CD4-positive, alpha-beta T cell treated with Interleukin-4 for 1 hour (primary cell): ENCODE results near the gene CHMP4B.

ENCODE experiments used
- DNase-seq, 2 donors: peaks; one replicate each; pipeline ENCODE4 v3.0.0-alpha.2; 2020 to 2022

Gene CHMP4B

GRCh38 chr20:33822423-33822822 lies 11.3 kb downstream of the CHMP4B start:
- no peak for DNase-seq

DNA sequence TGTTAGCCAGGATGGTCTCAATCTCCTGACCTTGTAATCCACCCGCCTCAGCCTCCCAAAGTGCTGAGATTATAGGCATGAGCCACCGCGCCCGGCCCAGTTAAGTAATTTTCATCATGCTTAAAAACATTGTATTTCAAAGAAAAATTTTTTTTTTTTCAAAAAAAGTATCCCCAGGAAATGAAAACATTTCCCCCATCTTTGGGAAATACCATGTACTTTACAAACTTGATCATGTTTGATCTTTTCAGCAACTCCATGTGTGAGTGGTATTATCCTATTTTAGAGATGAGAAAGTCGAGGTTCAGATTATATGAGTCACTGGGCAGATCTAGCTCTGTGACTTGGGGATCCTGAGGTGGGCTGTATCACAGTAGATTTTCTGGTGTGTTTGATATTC lies 11.8 kb downstream of the CHMP4B start:
- no peak for DNase-seq

DNA sequence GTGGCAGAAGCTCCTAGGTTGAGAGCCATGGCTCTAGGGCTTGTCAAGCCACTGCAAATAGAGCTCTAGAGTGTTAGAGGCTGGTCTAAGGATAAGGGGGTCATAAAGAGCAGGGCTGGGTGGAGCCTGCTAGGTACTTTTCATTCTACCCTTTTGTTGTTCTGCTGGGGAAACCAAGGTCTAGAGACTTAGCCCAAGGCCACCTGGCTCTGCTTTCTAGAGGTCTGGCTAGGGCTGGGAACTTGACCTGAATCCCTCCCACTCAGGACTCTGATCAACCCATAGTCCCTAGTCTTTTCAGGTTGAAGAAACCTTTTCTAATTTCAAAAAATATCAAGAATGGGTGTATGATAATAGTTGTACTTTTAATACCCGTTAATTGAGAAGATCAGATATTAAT lies 13.7 kb downstream of the CHMP4B start:
- no peak for DNase-seq

DNA sequence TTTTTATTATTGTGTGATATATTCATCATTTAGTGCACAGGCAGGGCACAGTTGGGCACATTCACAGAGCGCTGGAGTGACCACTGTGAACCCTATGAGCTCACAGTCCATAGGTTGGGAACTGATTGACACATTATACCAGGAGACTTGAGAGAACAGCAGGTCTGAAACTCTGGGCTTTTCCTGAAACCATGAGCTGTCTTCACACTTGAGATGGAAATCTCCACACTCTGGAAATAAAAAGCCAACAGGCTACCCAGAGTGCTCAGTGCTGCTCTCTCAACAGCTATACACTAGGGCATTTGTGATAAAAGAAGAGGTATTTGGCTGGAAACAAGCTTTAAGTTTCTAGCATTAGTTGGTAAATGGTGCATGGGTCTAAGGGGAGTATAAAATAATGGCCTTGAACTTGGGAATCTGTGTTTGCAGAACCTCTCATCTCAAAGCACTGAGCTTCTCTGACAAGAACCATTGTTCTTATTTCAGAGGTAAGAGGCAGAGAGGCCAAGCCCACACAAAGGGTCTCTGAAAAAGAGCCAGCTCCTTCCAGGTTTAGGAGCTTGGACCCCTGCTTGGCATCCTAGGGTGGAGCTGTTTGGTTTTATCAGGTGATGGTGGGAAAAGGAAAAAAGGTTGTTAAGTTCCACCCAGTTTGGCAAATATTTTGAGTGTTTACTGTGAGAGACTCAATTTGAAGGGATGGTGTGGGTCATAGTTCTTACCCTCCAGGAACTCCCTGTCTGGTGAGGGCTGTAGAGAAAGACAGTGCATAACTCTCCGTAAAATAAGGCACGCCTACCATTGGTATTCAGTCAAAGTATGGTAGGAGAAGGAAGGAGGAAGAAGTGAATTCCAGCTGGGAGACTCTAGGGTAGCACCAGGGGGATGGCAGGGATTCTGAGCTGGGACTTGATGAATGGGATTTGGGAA lies 14.5 kb downstream of the CHMP4B start:
- DNase-seq = no peak

DNA sequence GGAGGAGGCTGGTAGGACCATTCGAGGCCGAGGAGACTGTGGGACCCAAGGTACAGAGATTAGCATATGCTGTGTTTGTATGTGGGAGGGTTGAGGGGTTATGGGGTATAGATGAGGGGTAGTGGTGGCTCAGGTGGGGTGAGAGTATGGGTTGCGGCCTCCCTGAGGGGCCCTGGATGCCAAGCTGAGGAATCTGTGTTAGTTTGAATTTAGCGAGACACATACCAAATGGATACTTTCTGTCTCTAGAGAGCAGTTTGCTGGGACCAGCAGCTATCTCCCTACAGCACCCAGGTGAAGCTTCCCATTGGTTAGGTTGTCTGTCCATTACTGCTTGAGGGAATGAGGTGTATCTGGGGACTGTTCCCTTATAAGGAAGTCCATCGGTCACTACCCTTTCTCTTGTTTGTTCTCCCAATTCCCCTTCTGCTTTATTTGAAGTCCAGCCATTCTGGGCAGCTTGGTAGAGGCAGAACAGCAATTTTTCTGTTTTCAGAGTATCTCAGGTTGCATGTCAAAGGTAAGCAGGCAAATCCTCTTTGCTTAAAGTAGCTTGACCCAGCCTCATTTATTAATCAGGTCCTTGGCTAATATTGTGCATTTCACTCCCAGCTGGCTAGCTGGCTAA lies 15.2 kb downstream of the CHMP4B start:
- DNase-seq = no peak

GRCh38 chr20:33827109-33827508 lies 16.0 kb downstream of the CHMP4B start:
- DNase-seq = no peak

GRCh38 chr20:33827634-33828325 lies 16.6 kb downstream of the CHMP4B start:
- DNase-seq = no peak

GRCh38 chr20:33828326-33828844 lies 17.2 kb downstream of the CHMP4B start:
- DNase-seq = no peak

DNA sequence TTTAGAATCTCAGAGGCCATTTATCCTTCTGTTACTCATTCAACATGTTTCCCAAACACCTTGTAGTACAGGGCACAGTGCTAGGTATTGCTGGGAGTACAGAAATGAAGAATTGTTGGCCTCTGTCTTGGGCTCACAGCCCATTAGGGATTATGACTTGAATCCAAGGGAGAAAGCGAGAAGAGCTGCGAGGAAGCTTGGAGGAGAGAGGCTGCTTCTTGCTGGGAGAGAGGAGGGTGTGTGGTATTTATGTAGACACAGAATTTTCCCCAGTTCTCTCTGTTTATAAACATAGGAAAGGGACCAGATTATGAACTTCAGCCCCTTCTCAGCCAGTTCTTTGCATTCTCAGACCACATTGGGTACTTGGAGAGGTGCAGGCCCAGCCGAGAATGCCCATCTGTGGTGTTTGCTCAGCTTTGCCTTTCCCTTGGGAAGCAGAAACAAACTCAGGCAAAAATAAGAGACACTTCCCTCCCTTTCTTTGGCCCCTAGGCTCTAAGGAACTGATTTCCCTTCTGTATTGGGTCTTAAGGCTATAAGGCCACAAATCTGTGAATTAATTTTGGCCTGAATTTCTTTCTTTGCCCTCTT lies 17.9 kb downstream of the CHMP4B start:
- DNase-seq = no peak

DNA sequence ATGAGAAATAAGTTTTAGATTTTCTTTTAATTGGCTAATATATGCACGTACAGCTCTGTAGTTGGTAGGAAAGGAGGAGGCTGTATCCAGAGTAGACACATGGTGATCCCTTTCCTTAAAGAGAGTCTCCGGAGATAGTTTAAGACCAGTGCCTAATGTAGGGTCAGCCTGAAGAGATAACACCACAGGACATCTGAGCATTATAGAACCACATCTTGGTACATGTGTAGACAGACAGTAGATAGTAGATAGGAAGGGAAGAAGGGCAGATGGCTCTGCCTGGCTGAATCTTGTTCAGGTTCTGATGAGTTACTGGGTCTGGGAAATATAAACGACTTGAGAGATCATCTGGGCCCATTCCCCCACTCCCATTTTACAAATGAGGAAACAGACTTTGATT lies 18.5 kb downstream of the CHMP4B start:
- no peak for DNase-seq

DNA sequence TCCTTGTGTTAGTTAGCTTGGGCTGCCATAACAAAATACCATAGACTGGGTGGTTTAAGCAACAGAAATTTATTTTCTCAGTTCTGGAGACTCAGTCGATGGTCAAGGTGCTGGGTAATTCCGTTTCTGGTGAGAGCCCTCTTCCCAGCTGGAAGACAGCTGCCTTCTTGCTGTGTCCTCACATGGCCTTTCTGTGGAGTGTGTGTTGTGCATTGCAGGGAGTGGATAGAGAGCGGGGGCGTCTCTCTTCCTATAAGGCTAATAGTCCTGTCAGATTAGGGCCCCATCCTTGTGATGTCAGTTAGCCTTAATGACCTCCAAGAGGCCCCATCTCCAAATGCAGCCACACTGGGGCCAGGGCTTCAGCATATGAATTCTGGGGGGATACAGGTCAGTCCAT lies 19.2 kb downstream of the CHMP4B start:
- no peak for DNase-seq

DNA sequence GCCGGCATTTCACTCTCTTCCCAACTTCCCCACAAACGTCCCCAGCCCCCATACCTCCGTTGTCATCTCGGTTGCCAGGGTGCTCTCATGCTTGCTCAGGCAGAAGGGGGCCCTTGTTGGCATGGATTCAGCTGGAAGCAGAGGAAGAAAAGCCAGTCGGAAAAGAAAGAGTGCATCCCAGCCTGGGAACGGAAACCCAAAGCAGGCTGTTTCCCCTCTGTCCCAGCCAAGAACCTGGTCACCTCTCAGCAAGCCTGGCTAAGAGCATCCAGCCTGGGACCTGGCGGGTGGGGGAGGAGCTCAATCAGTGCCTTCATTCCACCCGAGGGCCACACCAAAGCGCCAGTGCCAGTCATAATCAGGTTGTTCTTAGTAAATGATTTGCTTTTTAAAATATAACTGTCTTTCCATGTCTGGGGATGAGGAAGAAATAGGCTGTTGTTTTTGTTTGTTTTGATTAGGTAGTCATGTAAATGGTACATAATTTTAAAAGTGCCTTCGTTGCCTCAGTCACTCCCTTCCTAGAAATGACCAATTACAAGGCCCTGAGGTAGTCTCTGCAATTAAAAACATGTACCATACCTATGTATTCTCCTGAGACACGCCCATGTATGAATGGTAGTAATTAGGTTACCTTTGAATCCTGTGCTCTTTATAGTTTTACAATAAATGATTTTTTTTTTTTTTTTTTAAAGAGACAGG lies 21.1 kb downstream of the CHMP4B start:
- DNase-seq = no peak

DNA sequence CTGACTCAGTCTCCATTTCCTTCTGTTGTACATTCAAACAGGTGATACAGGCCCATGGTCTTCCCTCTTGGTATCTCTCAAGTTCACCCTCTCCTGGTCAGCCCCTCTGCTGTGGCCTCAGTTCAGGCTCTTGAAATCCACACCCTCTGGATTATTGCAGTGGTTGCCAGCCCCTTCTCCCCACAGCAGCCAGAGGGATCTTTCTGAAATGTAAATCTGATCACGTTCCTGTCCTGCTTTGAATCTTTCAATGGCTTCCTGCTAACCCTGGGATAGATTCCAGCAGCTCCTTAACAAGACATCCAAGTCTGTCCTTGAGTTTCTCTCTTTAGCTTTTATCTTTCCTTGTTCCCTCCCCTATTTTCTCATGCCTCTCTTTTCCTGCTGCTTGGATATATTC lies 22.2 kb downstream of the CHMP4B start:
- no peak for DNase-seq

DNA sequence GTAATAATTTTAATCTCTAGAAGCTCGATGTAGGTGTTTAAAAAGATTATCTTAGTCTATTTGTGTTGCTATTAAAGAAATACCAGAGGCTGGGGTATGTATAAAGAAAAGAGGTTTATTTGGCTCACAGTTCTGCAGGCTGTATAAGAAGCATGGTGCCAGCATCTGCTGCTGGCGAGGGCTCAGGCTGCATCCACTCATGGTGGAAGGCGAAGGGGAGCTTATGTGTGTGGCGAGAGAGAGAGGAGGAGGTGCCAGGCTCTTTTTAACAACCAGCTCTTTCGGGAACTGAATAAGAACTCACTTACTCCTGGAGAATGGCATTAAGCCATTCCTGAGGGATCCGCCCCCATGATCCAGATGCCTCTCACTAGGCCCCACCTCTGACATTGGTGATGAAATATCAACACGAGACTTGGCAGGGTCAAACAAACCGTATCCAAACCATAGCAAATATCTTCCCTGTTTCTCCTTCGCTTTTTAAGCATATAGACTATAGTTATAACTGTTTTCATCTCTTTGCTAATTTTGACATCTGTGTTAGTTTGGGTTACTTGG lies 24.5 kb downstream of the CHMP4B start:
- no peak for DNase-seq

GRCh38 chr20:33836277-33836676 lies 25.1 kb downstream of the CHMP4B start:
- no peak for DNase-seq

DNA sequence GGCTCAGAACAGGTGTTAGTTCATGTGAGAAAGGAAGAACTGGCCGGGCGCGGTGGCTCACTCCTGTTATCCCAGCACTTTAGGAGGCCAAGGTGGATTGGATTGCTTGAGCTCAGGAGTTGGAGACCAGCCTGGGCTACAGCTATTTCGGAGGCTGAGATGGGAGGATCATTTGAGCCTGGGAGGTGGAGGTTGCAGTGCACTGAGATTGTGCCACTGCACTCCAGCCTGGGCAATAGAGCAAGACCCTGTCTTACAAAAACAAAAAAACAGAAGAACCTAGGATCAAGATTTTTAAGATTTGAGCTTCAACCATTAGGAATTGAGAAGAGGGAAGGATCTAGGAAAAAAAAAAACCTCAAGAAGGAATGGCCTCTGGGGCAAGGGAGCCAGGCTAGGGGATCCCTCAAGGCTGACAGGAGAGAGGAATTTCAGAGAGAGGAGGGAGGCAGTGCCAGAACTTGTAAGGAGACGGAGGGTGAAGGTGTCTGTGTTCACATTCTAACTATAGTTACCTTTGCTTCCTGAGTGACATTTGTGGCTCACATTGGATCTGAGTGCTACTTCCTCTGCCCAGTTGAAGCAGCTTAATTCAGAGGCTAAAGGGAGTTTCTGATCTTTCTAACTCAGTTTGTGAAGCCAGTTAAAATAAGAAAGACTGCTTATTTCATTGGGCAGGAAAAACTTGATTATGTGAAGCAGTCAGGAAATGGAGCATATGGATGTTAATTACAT lies 26.1 kb downstream of the CHMP4B start:
- DNase-seq = no peak

GRCh38 chr20:33838035-33838864 lies 27.1 kb downstream of the CHMP4B start:
- DNase-seq = no peak

DNA sequence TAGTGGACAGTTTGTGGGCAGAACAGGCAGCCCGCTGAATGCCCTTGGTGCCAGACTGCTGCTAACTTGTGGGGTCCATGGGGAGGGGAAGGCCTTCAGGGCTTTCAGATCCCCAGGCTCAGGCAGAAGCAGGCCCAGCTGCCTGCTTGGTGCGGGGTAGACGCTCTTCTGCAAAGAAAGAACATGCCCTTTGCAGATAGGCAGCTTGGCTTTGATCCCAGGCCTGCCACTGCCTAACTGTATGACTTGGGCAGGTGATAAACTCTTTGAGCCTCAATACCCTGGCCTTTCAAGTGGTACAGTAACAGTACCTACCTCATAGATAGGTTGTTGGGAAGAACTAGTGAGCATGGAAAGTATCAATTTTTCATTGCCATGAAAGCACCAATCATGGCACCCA lies 28.4 kb downstream of the CHMP4B start:
- no peak for DNase-seq

DNA sequence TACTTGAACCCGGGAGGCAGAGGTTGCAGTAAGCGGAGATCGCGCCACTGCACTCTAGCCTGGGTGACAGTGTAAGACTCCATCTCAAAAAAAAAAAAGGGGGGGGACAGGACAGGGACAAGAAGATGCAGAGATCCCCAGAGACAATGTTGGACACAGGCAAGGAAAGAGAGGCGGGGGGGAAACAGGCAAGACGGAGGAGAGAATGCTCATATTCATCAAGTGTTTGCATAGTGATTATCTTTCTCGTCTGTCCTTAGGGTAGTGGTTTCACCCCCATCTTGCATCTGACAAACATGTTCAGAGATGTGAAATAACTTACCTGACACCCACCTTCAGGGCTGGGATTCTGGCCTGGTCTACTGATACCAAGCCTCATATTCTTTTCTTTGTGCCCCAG lies 29.0 kb downstream of the CHMP4B start:
- no peak for DNase-seq

DNA sequence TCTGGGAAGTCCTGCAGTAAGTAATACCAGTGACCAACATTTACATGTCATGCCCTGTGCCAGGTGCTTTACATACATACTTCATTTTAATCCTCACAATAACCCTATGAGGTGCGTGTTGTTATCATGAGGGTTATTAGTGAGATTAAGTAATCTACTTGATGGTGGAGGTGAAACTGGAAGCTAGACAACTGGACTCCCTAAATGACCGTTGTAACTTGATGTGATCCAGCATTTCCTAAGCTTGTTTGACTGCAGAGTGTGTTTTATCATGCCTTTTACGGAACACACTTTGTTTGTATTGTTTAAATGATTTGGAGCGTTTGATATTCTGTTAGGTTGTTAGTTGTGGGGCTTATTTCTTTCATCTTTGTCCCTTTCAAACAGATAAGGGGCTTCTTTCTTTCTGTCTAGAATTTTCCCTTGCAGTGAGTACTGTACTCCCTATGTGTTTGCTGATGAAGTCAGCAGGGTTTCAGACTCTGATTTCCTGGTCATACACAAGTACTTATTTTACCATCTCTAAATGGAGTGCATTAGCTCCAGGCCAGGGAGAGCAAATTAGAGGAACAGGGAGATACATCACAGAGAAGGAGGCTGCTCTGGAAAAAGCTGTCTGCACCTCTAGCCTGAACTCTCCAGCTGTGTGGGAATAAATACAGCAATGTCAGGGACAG lies 29.7 kb downstream of the CHMP4B start:
- DNase-seq = no peak
